Stimulated activated CD8-positive, alpha-beta memory T cell treated with anti-CD3 and anti-CD28 coated beads, Interleukin-12 subunit alpha, Interleukin-12 subunit beta, amount 100 ng/mL, for 1 hour (primary cell): ENCODE measurements around the gene LST1.

Experiments used
- DNase-seq: peaks from one replicate; pipeline ENCODE4 v3.0.0-alpha.2; 2020; ENCODE audit warnings: low read depth

The LST1 gene

GRCh38 chr6:31586008-31586407 is at the start of gene LST1:
LST1 (plus strand) TSS chr6:31586277; CDS start chr6:31587300, 1,023 bp downstream.
- no peak for DNase-seq

GRCh38 chr6:31538805-31539400 is 47.2 kb upstream of the LST1 start:
- no peak for DNase-seq

GRCh38 chr6:31540640-31541039 is 45.4 kb upstream of the LST1 start:
- DNase-seq = no peak

GRCh38 chr6:31541059-31541657 is 44.9 kb upstream of the LST1 start:
- DNase-seq = peak; percentile 41

- peak; percentile 93 for DNase-seq
These were observed 44.2 kb upstream of the LST1 start, which contains the start of gene DDX39B for GRCh38 chr6:31541658-31542521. DDX39B (minus strand) TSS chr6:31542003; CDS start chr6:31540532, 1,471 bp downstream.

- no peak for DNase-seq
These were observed 42.4 kb upstream of the LST1 start for GRCh38 chr6:31543639-31544038.

GRCh38 chr6:31544676-31545075 is 41.4 kb upstream of the LST1 start:
- DNase-seq = no peak

- no peak for DNase-seq
These were observed 40.8 kb upstream of the LST1 start for GRCh38 chr6:31545291-31545690.

- DNase-seq = peak; percentile 66
These were observed 39.6 kb upstream of the LST1 start, which contains the start of gene ATP6V1G2 for GRCh38 chr6:31546339-31546957. ATP6V1G2 (minus strand) TSS chr6:31546608; CDS start chr6:31546559, 49 bp downstream.

- DNase-seq = peak; percentile 81
These were observed 38.9 kb upstream of the LST1 start, which contains the start of gene NFKBIL1 for GRCh38 chr6:31546958-31547726. NFKBIL1 (plus strand) TSS chr6:31547608; CDS start chr6:31547695, 87 bp downstream.

- DNase-seq = no peak
These were observed 38.1 kb upstream of the LST1 start for GRCh38 chr6:31547727-31548543.

GRCh38 chr6:31548544-31548873 is 37.6 kb upstream of the LST1 start:
- no peak for DNase-seq

- DNase-seq = peak; percentile 42
These were observed 34.7 kb upstream of the LST1 start for GRCh38 chr6:31551371-31551770.

GRCh38 chr6:31556307-31556706 is 29.8 kb upstream of the LST1 start:
- DNase-seq = no peak

- DNase-seq = no peak
These were observed 28.4 kb upstream of the LST1 start for GRCh38 chr6:31557443-31558317.

GRCh38 chr6:31558318-31558625 is 27.8 kb upstream of the LST1 start:
- DNase-seq = no peak

- peak; percentile 45 for DNase-seq
These were observed 27.2 kb upstream of the LST1 start for GRCh38 chr6:31558631-31559500.

- DNase-seq = no peak
These were observed 26.5 kb upstream of the LST1 start for GRCh38 chr6:31559606-31559957.
